Activated T-helper 1 cell treated with anti-CD3 and anti-CD28 coated beads, Interleukin-2, amount 50 U/mL, for 16 hours (primary cell): Measurements from ENCODE around the gene ALDH3B1.

Source experiments
- DNase-seq, 2 donors: peaks; one replicate each; pipeline ENCODE4 v3.0.0-alpha.2; 2020; ENCODE audit warnings: low read depth in 1 of 2, low spot score in 1 of 2

The ALDH3B1 gene

DNA sequence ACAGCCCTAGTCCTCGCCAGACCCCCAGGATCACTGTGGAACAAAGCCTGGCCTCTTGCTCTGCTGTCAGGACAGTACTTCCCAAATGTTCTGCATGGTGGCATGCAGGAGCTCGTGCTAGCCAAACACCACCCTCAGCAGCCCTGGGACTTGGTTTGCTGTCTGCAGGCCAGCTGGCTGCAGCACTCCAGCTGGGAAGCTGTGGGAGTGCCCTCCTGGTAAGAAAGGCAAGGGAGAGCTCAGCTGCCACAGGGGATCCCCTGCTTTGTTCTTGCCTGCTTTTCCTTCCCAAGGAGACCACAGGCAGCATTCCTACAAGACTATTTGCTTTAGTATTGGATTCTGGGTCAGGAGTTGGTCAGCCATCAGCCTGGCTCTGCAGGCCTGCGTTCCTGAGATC lies 56.6 kb downstream of the ALDH3B1 start:
- DNase-seq, result no peak

DNA sequence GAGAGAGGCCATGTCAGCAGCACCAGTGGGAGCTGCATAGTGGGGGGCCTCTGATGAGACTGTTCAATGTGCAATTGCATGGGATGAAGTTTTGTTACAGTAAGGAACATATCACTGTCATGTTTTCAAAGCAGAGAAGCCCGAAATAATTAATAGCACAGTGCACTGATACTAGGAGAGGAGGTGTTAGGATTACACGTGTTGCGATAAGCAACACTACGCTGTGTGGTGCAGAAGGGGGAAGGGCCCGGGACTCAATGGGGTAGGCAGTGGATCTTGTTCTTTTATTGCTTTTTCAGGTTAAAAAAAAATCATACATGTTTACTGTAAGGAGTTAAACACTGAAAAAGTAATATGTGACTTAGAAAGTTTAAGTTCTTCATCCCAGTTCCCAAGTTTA lies 57.9 kb downstream of the ALDH3B1 start:
- DNase-seq, result no peak

DNA sequence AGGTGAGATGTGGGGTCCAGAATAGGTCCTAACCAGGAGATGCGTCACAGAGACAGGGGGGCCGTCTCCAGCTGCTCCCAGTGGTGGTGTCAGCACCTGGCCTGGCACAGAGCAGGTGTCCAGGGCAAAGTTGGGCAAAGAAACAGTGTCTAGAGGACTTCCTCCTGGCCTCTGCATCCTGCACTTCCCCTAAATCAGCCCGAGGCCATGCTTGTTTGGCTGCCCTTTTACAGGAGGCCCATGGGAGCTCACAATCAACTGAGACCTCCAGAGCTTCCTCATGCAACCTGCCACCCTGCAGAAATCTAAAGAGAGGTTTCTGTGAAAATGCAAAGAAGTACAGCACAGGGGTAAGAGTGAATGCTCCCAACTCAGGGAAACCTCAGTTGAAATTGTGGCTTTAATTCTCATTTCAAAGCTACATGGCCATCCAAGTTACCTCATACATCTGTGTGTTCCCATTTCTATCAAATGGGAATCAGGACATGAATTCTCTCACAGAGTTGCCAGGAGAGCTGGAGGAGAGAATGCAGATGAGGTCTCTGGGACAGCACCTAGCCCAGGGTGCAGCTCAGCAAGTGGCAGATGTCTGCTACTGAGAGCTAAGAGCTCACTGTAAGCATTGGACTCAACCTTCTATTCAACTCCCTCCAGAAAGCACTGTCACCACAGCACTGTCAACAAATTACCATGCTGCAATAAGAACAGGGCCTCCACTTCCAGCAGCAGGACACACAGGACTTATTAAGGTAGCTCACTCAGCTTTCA lies 61.3 kb downstream of the ALDH3B1 start:
- DNase-seq, result no peak

DNA sequence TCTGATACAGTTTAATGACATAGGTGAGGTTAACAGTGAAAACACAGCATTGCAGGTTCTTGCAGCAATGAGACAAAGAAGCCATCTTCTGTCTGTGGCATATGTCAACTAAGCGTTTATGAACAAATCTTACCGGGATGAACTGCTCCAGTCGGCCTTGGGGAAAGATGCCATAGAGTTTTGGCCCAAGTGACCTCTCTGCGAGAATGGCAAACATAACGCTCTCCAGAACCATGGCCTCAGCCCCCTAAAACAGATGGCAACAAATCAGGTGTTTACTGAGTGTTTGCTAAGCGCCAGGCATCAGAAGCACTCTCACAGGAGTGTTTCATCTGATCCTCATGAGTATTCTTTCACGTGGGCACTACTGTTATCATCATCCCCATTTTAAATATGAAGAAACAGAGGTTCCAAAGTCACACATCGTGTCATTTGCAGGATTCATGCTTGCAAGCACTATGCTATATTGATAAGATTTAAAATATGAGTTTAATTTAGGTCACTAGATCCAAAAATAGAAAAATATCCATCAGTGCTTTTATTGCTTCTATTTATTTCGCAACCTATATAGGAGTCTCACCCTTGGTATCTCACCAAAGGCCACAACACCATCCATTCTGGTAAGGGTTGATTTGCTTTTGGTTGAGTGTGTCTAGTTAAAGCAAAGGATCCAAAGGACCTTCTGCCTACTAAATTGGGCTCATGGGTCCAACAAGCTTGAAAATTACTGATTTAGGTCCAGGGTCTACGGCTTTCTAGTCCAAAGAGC lies 64.6 kb downstream of the ALDH3B1 start:
- DNase-seq, result no peak

DNA sequence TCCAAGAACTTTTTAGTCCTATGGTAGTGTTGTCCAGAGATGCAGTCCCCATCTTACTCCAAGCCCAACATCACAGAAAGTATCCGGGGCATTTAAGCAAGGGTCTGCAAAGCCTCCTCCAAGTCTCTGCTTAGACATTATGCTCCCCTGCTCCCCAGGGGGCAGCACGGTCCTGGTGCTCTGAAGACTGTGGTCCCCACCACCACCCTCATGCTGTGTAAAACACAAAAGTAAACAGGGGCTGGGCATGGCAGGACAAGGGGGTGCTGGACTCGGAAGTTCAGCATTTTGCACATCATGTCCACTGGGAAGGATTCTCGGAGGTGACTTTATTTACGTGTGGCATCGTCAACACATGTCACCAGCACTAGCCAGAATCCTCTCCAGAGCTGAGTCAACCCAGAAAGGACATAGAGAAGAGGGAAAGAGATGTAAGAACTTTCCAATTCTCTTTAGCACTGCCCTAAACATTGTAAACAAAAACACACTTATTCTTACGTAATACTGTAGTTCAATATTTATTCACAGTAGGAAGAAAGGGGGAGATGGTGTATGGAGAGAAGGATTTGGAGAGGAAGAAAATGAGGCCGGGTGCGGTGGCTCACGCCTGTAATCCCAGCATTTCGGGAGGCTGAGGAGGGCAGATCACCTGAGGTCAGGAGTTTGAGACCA lies 66.4 kb downstream of the ALDH3B1 start:
- no peak for DNase-seq

DNA sequence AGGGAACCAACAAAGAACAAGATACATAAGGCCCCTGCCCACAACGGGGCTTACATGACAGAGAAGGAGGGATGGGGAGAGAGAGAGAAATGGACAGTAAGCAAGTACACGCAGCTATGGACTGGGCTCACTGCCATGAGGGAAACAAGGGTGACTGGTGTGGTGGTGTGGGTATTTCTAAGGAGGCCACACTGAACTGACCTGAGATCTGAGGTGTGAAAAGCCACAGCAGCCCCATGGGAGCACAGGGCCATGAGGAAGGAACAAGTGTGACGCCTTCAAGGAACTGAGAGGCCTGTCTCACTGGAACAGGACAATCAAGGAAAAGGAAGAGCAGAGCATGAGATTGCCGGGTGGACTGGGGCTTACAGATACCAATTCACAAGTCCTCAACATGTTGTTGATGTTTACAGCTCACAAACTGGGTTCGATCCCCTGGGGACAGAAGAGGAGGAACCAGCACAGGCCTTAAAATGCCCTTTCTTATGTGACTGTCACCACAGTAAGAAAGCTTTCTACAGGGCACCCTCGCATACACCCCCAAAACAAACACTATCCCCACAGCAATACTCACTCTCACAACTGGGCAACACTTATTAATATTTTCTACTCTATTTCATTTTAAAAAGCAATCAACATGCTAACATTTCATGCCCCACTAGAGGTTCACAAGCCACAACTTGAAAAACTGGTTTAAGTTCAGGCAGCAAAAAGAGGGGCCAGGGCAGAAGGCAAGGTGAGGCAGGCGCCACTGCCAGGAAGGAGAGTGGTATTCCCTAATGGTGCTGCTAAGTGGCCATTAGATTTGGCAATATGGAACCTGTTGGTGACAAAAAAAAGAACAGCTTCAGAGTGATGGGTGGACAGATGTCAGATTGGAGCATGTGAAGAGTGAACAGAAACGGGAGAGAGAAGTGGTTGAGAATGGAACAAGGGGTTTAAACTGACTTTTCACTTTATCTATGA lies 67.8 kb downstream of the ALDH3B1 start:
- DNase-seq, result no peak
